ENCODE data around the gene DCDC1. TPM values are rescaled to one million over a fixed set of nuclear protein-coding genes. Genes with fewer than 3 reads are reported as not detected.

Gene DCDC1
- total RNA-seq, 2 experiments from 2014 or later: not detected

DNA sequence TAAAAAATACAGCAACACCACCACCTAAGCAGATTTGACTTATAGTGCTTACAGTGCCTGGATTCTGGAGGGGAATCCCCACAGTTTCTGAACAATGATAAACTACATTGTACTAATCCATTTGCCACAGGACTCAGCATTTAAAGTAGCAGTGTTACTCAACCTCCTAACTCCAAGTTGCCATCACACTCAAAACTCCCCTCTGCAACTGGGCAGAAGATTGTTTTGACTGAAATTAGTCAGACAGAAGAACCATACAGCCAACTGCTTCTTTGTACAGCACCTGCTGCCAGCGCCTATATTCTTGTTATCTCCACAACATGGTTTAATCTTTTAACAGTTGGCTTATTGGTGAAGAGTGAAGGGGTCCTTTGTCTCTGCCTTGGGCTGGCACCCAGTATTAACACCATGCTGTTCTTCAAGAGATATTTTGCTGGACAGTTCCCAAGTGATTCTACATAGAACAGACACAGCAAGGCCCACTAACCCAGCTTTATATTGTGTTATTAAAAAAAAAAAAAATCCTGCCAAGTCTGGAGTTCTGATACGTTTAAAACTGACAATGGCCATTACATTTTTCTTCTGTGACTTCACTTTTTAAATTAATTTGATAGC, 273.2 kb downstream of the DCDC1 start:
- H3K36me3 Mint-ChIP-seq: no peaks in the 10 kb centered on the region
- ATAC-seq (ENCODE audit: low read depth) (no peak), DNase-seq (no peak)
- no peaks in the 10 kb centered on the region for H3K9me3 Mint-ChIP-seq
- no peak overlapping the region for H3K4me3 Mint-ChIP-seq
- peaks cover 2% of the 10 kb centered on the region for H3K27me3 Mint-ChIP-seq
- no peaks in the 10 kb centered on the region for H3K4me1 Mint-ChIP-seq
- POLR2A ChIA-PET: no interaction called here
- H3K27ac Mint-ChIP-seq: no peak overlapping the region

DNA sequence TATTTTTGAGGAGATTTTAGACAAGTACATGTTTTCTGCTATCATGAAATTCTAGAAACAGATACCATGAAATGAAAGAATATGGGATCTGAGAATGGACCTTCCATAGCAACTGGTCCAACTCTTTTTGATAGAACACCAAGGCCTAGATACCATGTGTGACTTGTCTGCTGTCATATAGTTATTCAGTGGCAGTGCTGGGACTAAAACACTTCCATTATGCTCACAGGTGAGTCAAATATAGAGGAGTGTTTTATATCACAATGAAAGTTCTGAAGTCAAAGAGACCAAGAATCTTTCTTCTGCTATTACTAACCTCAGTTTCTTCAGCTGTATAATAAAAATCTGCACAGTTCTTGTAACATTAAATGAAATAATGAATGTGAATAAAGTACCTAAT, 276.9 kb downstream of the DCDC1 start:
- Mint-ChIP-seq H3K4me3 (no peak overlapping the region), H3K4me1 (no peaks in the 10 kb centered on the region), H3K9me3 (peaks cover 12% of the 10 kb centered on the region), H3K27me3 (no peaks in the 10 kb centered on the region), H3K27ac (no peak overlapping the region), H3K36me3 (peaks cover 2% of the 10 kb centered on the region)
- POLR2A ChIA-PET: no interaction called here
- no peak for ATAC-seq (ENCODE audit: low read depth)
- DNase-seq: no peak

DNA sequence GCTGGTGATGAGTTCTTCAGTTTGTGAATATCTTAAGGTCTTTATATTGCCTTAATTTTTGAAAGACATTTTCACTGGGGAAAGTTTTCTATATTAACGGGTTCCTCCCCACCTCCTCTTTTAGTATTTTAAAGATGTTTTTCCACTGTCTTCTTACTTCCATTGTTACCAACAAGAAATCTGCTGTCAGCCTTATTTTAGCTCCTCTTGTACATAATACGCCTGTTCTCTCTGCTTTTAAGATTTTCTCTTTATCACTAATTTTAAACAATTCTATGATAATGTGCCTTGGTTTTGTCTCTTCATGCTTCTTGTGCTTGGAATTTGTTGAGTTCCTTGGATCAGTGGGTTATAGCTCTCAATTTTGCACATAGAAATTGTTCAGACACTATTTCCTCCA, 280.4 kb downstream of the DCDC1 start:
- H3K27ac Mint-ChIP-seq: no peak overlapping the region
- no peak for DNase-seq
- peaks cover 2% of the 10 kb centered on the region for H3K36me3 Mint-ChIP-seq
- peaks cover 12% of the 10 kb centered on the region for H3K9me3 Mint-ChIP-seq
- no peak overlapping the region for H3K4me3 Mint-ChIP-seq
- no peak for ATAC-seq (ENCODE audit: low read depth)
- POLR2A ChIA-PET: no interaction called here
- H3K4me1 Mint-ChIP-seq: no peaks in the 10 kb centered on the region
- H3K27me3 Mint-ChIP-seq: no peaks in the 10 kb centered on the region

DNA sequence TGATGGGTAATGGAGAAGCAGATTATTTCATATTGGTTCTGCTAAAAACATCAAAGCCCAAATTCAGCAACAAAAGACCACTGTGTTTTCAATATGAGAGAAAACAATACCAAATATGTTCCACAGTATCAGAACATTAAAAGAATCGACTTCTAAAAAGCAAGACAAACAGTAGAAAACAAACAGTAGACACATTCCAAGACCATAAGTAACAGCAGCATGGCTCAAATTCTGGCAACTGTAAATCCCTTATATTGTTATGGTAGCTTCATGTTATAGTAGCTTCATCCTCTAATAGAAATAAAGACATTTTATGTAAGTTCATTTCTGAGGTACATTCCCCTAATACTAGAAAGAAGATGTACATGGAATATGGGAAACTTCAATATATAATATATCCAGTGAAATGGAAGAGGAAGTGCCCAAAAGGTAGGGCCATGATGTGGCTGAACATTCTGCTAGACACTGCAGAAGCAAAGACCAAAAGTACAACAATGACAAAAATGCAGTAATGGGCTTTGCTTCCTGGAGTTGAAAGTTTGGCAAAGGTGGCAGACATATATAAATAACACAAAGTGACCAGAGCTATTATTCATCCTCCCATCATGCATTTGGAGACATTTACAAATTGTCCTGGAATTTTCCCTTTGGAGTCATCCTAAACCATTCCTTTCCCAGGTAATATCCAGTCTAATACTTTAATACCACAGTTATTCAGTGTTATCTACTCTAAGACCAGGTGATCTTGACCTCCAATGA, 299.9 kb downstream of the DCDC1 start:
- ATAC-seq (ENCODE audit: low read depth) (no peak), DNase-seq (no peak)
- Mint-ChIP-seq H3K4me3 (no peak overlapping the region), H3K4me1 (no peaks in the 10 kb centered on the region), H3K27ac (no peak overlapping the region), H3K36me3 (no peaks in the 10 kb centered on the region), H3K9me3 (no peaks in the 10 kb centered on the region), H3K27me3 (no peaks in the 10 kb centered on the region)
- POLR2A ChIA-PET: no interaction called here

DNA sequence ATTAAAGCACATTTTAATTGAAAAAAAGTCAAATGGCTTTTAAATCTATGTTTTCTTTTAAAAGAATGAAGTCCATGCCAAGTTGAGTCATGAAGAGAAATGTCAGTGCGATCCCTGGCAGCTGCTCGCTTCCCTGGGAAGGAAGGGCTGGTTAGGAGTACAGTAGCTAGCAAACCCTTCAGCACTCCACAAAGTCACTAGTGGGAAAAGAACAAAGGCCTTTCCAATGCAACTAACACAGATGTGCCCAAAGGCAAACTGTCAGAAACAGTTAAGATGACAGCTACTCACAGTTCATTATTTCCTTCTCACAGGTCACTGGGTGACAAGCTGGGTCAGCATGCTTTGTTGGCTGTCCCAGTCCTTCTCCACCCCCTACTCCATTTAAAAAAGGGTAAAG, 308.7 kb downstream of the DCDC1 start:
- H3K36me3 Mint-ChIP-seq: no peaks in the 10 kb centered on the region
- H3K9me3 Mint-ChIP-seq: no peaks in the 10 kb centered on the region
- no peak for DNase-seq
- POLR2A ChIA-PET: no interaction called here
- no peak for ATAC-seq (ENCODE audit: low read depth)
- no peaks in the 10 kb centered on the region for H3K4me1 Mint-ChIP-seq
- no peak overlapping the region for H3K27ac Mint-ChIP-seq
- no peak overlapping the region for H3K4me3 Mint-ChIP-seq
- peaks cover 3% of the 10 kb centered on the region for H3K27me3 Mint-ChIP-seq

DNA sequence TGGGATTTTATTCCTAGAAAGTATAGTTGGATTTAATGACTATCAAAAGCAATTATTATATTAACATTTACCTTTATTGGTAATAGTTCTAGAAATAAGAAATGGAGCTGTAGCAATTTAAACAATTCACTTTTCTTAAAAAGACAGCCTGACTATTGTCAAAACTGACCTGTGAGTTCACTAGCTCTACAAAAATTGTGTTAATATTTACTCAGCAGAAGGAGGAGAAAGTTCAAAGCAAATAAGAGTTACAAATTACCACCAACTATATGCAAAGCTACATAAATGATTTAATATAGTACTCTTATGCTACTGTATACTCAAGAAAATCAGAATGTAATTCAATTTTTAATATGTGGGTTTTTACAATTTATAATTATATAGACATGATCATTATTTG, 310.0 kb downstream of the DCDC1 start:
- Mint-ChIP-seq H3K4me1 (no peaks in the 10 kb centered on the region), H3K27ac (no peak overlapping the region), H3K36me3 (no peaks in the 10 kb centered on the region), H3K4me3 (no peak overlapping the region), H3K9me3 (no peaks in the 10 kb centered on the region), H3K27me3 (peaks cover 3% of the 10 kb centered on the region)
- DNase-seq (no peak), ATAC-seq (ENCODE audit: low read depth) (no peak)
- POLR2A ChIA-PET: no interaction called here

DNA sequence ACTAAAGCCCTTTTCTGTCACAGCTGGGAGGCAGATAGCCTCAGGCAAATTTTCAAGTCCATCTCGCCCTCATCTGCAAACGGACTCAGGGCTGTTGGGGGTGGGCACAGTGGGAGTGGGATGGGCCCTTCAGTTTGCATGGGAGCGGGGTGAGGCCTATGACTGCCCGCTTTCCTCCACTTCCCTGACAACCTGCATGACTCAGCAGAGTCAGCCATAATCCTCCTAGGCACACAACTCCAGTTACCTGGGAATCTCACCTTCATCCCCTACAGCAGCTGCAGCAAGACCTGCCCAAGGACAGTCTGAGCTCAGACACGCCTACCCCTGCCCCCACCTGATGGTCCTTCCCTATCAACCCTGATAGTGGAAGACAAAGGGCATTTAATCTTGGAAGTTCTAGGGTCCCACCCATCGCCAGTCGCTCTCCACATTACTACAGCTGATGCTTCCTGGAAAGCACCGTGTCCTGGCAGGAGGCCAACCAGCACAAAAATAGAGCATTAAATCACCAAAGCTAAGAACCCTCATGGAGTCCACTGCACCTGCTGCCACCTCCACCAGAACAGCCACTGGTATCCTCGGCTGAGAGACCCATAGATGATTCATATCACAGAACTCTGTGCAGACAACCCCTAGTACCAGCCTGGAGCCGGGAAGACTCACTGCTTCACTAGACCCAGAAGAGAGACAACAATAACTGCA, 319.3 kb downstream of the DCDC1 start:
- POLR2A ChIA-PET: no interaction called here
- H3K36me3 Mint-ChIP-seq: no peaks in the 10 kb centered on the region
- H3K4me1 Mint-ChIP-seq: no peaks in the 10 kb centered on the region
- H3K9me3 Mint-ChIP-seq: peaks cover 4% of the 10 kb centered on the region
- no peaks in the 10 kb centered on the region for H3K27me3 Mint-ChIP-seq
- H3K4me3 Mint-ChIP-seq: no peak overlapping the region
- ATAC-seq (ENCODE audit: low read depth) (no peak), DNase-seq (no peak)
- no peak overlapping the region for H3K27ac Mint-ChIP-seq

DNA sequence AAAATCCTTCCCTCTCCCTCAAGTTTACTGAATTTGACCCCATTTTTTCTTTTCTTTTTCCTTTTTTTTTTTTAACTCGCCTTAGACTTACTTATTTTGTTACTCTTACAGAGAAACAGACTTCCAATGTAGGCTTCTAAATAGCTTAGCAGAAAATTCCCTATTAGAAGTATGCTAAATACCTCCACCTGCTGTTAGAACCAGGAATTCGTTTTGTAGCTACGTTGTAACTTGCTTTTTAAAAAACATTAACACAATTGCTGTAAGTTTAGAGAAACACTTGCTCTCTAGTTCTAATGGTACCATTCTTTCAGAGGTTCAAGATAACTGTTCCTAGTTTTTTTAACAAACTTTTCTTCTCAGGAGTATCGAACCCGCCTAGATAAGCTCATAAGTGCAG, 324.2 kb downstream of the DCDC1 start:
- ATAC-seq (ENCODE audit: low read depth): no peak
- H3K4me1 Mint-ChIP-seq: no peaks in the 10 kb centered on the region
- H3K27me3 Mint-ChIP-seq: no peaks in the 10 kb centered on the region
- no peaks in the 10 kb centered on the region for H3K36me3 Mint-ChIP-seq
- H3K4me3 Mint-ChIP-seq: no peak overlapping the region
- DNase-seq: no peak
- H3K9me3 Mint-ChIP-seq: peaks cover 1% of the 10 kb centered on the region
- POLR2A ChIA-PET: no interaction called here
- no peak overlapping the region for H3K27ac Mint-ChIP-seq

DNA sequence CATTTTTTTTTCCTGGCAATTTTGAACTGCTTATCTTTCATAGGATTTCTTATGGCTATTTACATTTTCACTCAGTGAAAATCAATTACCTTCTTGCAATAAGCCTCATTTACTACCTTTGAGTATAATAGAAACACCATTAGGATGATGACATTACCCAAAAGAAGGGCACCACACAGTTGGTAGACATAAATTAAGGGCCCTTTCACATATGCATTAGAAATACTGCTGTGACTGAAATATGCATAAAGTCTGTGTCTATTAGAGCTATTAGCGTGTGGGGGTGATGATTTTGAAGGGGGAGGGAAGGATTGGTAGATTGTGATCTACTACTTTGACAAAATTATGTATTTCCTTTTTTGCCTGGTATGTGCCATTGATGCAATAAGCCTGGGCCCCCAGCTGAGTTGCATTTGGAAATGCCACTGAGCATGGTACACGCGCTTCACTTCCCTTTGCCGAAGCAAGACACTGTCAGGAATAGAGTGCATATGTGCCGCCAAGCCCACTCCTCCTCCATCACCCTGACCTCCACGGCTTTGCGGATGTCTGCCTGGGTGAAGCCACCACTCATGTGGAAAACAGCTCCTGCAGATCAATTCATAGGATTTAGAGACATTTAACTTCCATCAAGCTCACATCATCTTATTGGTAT, 339.3 kb downstream of the DCDC1 start:
- Mint-ChIP-seq H3K4me1 (no peaks in the 10 kb centered on the region), H3K9me3 (no peaks in the 10 kb centered on the region), H3K36me3 (no peaks in the 10 kb centered on the region), H3K27me3 (no peaks in the 10 kb centered on the region), H3K4me3 (no peak overlapping the region), H3K27ac (no peak overlapping the region)
- no peak for DNase-seq
- no peak for ATAC-seq (ENCODE audit: low read depth)
- POLR2A ChIA-PET: no interaction called here

DNA sequence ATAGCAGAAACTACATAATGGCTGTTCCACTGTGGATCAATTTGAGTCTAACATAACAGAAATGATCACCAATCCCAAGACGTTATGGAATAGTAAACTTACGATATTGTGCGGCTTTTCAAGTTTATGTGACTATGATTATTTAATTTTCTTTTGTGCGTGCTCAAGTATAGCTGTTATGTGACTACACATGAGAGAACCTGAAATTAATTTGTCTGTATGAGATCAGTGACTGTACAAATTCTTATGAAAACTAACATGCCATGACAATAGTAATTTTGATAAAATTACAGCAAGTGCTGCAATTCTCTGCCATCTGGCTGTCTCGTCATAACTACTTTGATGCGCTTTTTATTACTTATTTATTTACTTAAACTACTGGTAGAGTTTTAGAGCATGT, 343.2 kb downstream of the DCDC1 start:
- ATAC-seq (ENCODE audit: low read depth): no peak

DNA sequence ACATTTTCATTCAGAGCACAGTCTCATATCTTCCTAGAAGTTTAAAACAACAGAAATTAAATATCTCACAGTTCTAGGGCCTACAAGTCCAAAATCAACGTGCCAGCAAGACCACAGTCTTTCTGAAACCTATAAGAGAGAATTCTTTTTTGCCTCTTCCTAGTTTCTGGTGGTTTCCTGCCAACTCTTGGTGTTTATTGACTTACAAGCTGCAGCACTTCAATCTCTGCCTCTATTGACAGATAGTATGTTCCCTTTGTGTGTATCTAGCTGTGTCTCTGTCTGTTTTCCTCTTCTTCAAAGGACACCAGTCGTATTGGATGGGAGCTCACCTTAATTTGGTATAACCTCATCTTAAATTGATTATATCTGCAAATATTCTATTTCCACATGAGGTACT, 347.5 kb downstream of the DCDC1 start:
- ATAC-seq (ENCODE audit: low read depth) (no peak), DNase-seq (no peak)
- Mint-ChIP-seq H3K36me3 (no peaks in the 10 kb centered on the region), H3K4me3 (no peak overlapping the region), H3K27me3 (no peaks in the 10 kb centered on the region), H3K9me3 (no peaks in the 10 kb centered on the region), H3K4me1 (no peaks in the 10 kb centered on the region), H3K27ac (no peak overlapping the region)
- POLR2A ChIA-PET: no interaction called here

More for the DNA sequence above, 343.2 kb downstream of the DCDC1 start:
- H3K27ac Mint-ChIP-seq: no peak overlapping the region
- no peaks in the 10 kb centered on the region for H3K4me1 Mint-ChIP-seq
- H3K4me3 Mint-ChIP-seq: no peak overlapping the region
- H3K27me3 Mint-ChIP-seq: no peaks in the 10 kb centered on the region
- DNase-seq: no peak
- H3K9me3 Mint-ChIP-seq: no peaks in the 10 kb centered on the region
- POLR2A ChIA-PET: no interaction called here
- H3K36me3 Mint-ChIP-seq: no peaks in the 10 kb centered on the region

DNA sequence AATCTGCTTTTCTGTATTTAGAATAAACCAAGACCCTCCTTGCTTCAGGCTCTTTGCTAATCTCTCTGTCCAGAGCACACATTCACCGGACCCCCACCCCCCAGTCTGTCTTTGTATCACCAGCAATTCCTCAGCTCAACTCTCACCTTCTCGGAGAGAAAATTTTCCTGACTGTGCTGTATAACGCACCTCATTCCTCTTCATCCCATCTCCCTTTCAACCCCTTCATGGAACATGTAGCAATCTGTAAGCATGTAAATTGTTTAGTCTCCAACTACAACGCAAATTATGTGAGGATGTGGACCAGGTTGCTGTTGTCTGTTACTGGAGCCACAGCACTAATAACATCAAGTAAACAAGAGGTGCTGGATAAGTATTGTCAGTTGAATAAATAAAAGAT, 349.8 kb downstream of the DCDC1 start:
- no peak for ATAC-seq (ENCODE audit: low read depth)
- no peaks in the 10 kb centered on the region for H3K36me3 Mint-ChIP-seq
- no peaks in the 10 kb centered on the region for H3K4me1 Mint-ChIP-seq
- no peak overlapping the region for H3K27ac Mint-ChIP-seq
- H3K4me3 Mint-ChIP-seq: no peak overlapping the region
- H3K9me3 Mint-ChIP-seq: no peaks in the 10 kb centered on the region
- H3K27me3 Mint-ChIP-seq: no peaks in the 10 kb centered on the region
- POLR2A ChIA-PET: no interaction called here
- no peak for DNase-seq

DNA sequence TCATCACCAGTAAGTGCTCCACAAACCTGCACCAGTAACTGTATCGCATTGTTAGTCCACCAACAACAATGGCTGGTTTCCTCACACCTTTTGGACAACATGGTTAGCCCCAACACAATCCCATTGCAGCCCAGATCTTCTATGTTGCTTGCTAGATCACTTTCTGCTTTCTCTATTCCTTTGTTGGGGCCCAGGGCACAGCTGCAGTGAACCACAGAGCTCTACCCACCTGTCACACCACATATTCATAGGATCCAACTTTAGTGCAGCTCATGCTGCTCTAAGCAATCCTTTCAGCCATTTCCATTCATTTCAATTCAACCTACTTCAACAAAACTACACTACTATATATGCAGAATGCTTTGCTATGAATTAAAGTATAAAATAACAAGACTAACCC, 364.3 kb downstream of the DCDC1 start:
- H3K27me3 Mint-ChIP-seq: no peaks in the 10 kb centered on the region
- POLR2A ChIA-PET: no interaction called here
- no peak overlapping the region for H3K27ac Mint-ChIP-seq
- H3K4me1 Mint-ChIP-seq: no peaks in the 10 kb centered on the region
- H3K9me3 Mint-ChIP-seq: no peaks in the 10 kb centered on the region
- no peak overlapping the region for H3K4me3 Mint-ChIP-seq
- no peaks in the 10 kb centered on the region for H3K36me3 Mint-ChIP-seq
- ATAC-seq (ENCODE audit: low read depth): no peak
- DNase-seq: no peak

DNA sequence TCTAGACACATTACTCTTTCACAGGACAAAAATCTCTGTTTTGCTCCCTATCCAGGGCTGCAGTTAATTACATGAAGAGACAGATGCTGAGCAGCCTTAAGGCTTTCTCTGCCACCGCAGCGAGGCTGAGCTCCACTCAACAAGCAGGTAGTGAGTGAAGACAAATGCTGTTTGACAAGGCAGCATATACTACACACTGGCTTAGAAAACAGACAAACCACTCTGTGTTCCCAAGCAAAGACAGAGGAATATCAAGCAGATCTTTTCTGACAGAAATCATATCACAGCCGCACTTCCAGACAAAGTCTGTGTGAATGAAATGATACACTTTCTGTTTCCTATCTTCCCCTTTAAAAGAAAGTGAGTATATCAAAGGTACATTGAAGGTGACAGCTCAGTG, 368.1 kb downstream of the DCDC1 start:
- H3K36me3 Mint-ChIP-seq: no peaks in the 10 kb centered on the region
- H3K4me3 Mint-ChIP-seq: no peak overlapping the region
- POLR2A ChIA-PET: no interaction called here
- DNase-seq (no peak), ATAC-seq (ENCODE audit: low read depth) (no peak)
- H3K27me3 Mint-ChIP-seq: no peaks in the 10 kb centered on the region
- H3K9me3 Mint-ChIP-seq: no peaks in the 10 kb centered on the region
- H3K27ac Mint-ChIP-seq: no peak overlapping the region
- no peaks in the 10 kb centered on the region for H3K4me1 Mint-ChIP-seq
